H9 (cell line): ENCODE results near the gene INTS6L. TPM values are rescaled to one million over a fixed set of nuclear protein-coding genes. Genes with fewer than 3 reads are reported as not detected.
"Not testable (repeated sequence)": the region's sequence is repeated elsewhere in the genome, so short reads cannot be mapped to it uniquely, and the experiment has no call there.

Experiments used
- DNase-seq: peaks from one replicate; pipeline ENCODE4 v3.0.0-alpha.2; 2017
- H2AFZ ChIP-seq: one replicate; pipeline ENCODE4 v1.6.1; 2013; ENCODE audit warnings: mild to moderate bottlenecking, low read length, control low read depth, moderate library complexity
- H2AK5ac ChIP-seq: 2 replicates; pipeline ENCODE4 v1.6.1; 2013; ENCODE audit warnings: low read length, control low read depth, mixed read lengths; ENCODE audit not compliant: insufficient read length
- H2BK120ac ChIP-seq: one replicate; pipeline ENCODE4 v1.6.1; 2013; ENCODE audit warnings: low read depth, mild to moderate bottlenecking, low read length, control low read depth, inconsistent platforms; ENCODE audit not compliant: poor library complexity, severe bottlenecking
- H2BK12ac ChIP-seq: 2 replicates; pipeline ENCODE4 v1.6.1; 2013; ENCODE audit warnings: low read length, control low read depth, mixed read lengths, low read depth; ENCODE audit not compliant: insufficient read length
- H2BK15ac ChIP-seq: 2 replicates; pipeline ENCODE4 v1.6.1; 2013; ENCODE audit warnings: low read depth, low read length, control low read depth
- H2BK20ac ChIP-seq: one replicate; pipeline ENCODE4 v1.6.1; 2013; ENCODE audit warnings: low read depth, mild to moderate bottlenecking, low read length, control low read depth, inconsistent platforms; ENCODE audit not compliant: poor library complexity, severe bottlenecking
- H2BK5ac ChIP-seq: 2 replicates; pipeline ENCODE4 v1.6.1; 2013; ENCODE audit warnings: low read length, control low read depth, mixed read lengths; ENCODE audit not compliant: insufficient read length
- H3K14ac ChIP-seq: 2 replicates; pipeline ENCODE4 v1.6.1; 2013; ENCODE audit warnings: low read length, control low read depth; ENCODE audit not compliant: insufficient read depth
- H3K18ac ChIP-seq: 2 replicates; pipeline ENCODE4 v1.6.1; 2013; ENCODE audit warnings: low read depth, mild to moderate bottlenecking, mixed read lengths, low read length, control low read depth; ENCODE audit not compliant: insufficient read length
- H3K23ac ChIP-seq: 2 replicates; pipeline ENCODE4 v1.6.1; 2013; ENCODE audit warnings: low read length, control low read depth, mixed read lengths, low read depth; ENCODE audit not compliant: insufficient read length
- H3K23me2 ChIP-seq: 2 replicates; pipeline ENCODE4 v1.6.1; 2013; ENCODE audit warnings: low read depth, mild to moderate bottlenecking, mixed read lengths, low read length, control low read depth; ENCODE audit not compliant: insufficient read length, poor library complexity, severe bottlenecking
- H3K27ac ChIP-seq: 2 replicates; pipeline ENCODE4 v1.5.1; 2013; ENCODE audit warnings: low read length, control low read depth, mixed read lengths, low read depth; ENCODE audit not compliant: insufficient read length
- H3K27me3 ChIP-seq: 2 replicates; pipeline ENCODE4 v1.6.1; 2013; ENCODE audit warnings: low read length, control low read depth, inconsistent platforms; ENCODE audit not compliant: insufficient read depth
- H3K4ac ChIP-seq: 2 replicates; pipeline ENCODE4 v1.6.1; 2013; ENCODE audit warnings: low read depth, mild to moderate bottlenecking, control low read depth, inconsistent platforms, low read length, moderate library complexity
- H3K4me1 ChIP-seq: 2 replicates; pipeline ENCODE4 v1.6.1; 2013; ENCODE audit warnings: low read length, control low read depth, inconsistent platforms; ENCODE audit not compliant: insufficient read depth
- H3K4me2 ChIP-seq: 2 replicates; pipeline ENCODE4 v1.6.1; 2013; ENCODE audit warnings: low read length, control low read depth, mixed read lengths; ENCODE audit not compliant: insufficient read length, insufficient read depth
- H3K56ac ChIP-seq: 2 replicates; pipeline ENCODE4 v1.6.1; 2013; ENCODE audit warnings: low read depth, mild to moderate bottlenecking, mixed read lengths, low read length, control low read depth; ENCODE audit not compliant: insufficient read length
- H3K79me1 ChIP-seq: 2 replicates; pipeline ENCODE4 v1.6.1; 2013; ENCODE audit warnings: low read depth, mild to moderate bottlenecking, moderate library complexity, low read length, control low read depth, inconsistent platforms; ENCODE audit not compliant: insufficient read depth, poor library complexity, severe bottlenecking
- H3K79me2 ChIP-seq: 2 replicates; pipeline ENCODE4 v1.6.1; 2013; ENCODE audit warnings: low read length, control low read depth, inconsistent platforms; ENCODE audit not compliant: insufficient read depth
- H3K9ac ChIP-seq: 2 replicates; pipeline ENCODE4 v1.6.1; 2013; ENCODE audit warnings: low read length, control low read depth, mixed read lengths; ENCODE audit not compliant: insufficient read length; ENCODE audit errors: extremely low read depth
- H3K9me3 ChIP-seq: one replicate; pipeline ENCODE4 v1.6.1; 2013; ENCODE audit warnings: low read depth, low read length, inconsistent platforms; ENCODE audit not compliant: control insufficient read depth
- H3T11ph ChIP-seq: one replicate; pipeline ENCODE4 v1.6.1; 2013; ENCODE audit warnings: mild to moderate bottlenecking, low read length, control low read depth, inconsistent platforms
- H4K20me1 ChIP-seq: one replicate; pipeline ENCODE4 v1.6.1; 2013; ENCODE audit not compliant: control insufficient read depth, insufficient read length, insufficient read depth
- H4K5ac ChIP-seq: 2 replicates; pipeline ENCODE4 v1.6.1; 2013; ENCODE audit warnings: low read depth, mild to moderate bottlenecking, mixed read lengths, low read length, control low read depth; ENCODE audit not compliant: insufficient read length
- H4K8ac ChIP-seq: replicated peaks from 2 replicates; pipeline ENCODE4 v1.6.1; 2013; ENCODE audit warnings: low read length, control low read depth, mixed read lengths, low read depth; ENCODE audit not compliant: insufficient read length
- H4K91ac ChIP-seq: 2 replicates; pipeline ENCODE4 v1.6.1; 2013; ENCODE audit warnings: low read depth, mild to moderate bottlenecking, moderate library complexity, mixed read lengths, low read length, control low read depth; ENCODE audit not compliant: insufficient read length
- H3K27ac Mint-ChIP-seq, 3 experiments: 2 replicates in 2 of 3; 3 replicates in 1 of 3; pipeline ENCODE4 v1.8.0; 2020 to 2021; ENCODE audit warnings: mixed read lengths in 3 of 3, mild to moderate bottlenecking in 1 of 3, moderate library complexity in 1 of 3
- H3K27me3 Mint-ChIP-seq: 2 replicates; pipeline ENCODE4 v1.8.0; 2021; ENCODE audit warnings: low read depth, mild to moderate bottlenecking, moderate library complexity, mixed read lengths
- H3K36me3 Mint-ChIP-seq, 3 experiments: 2 replicates in 2 of 3; 3 replicates in 1 of 3; pipeline ENCODE4 v1.8.0; 2020 to 2021; ENCODE audit warnings: low read depth in 3 of 3, mixed read lengths in 3 of 3; ENCODE audit not compliant: insufficient read depth in 1 of 3
- H3K4me1 Mint-ChIP-seq, 2 experiments: 2 replicates each; pipeline ENCODE4 v1.8.0; 2020; ENCODE audit warnings: mixed read lengths in 2 of 2
- H3K4me3 Mint-ChIP-seq, 2 experiments: 2 replicates in 1 of 2; 3 replicates in 1 of 2; pipeline ENCODE4 v1.8.0; 2020 to 2021; ENCODE audit warnings: mild to moderate bottlenecking in 2 of 2, mixed read lengths in 2 of 2, moderate library complexity in 1 of 2
- H3K9me3 Mint-ChIP-seq, 2 experiments: 2 replicates in 1 of 2; 3 replicates in 1 of 2; pipeline ENCODE4 v1.8.0; 2020; ENCODE audit warnings: mild to moderate bottlenecking in 2 of 2, mixed read lengths in 2 of 2, moderate library complexity in 1 of 2
- CTCF ChIP-seq: fragments of 200-600 bp; sonication (generic); conservative IDR thresholded peaks from 3 replicates; pipeline ENCODE4 v1.8.0; 2021; ENCODE audit warnings: antibody characterized with exemption, mild to moderate bottlenecking
- WGBS: extraction: QIAGEN DNeasy Blood & Tissue Kit; methylation state at CpG from one replicate; pipeline ENCODE4 v1.1.7; 2013; ENCODE audit warnings: missing lambda C conversion rate, low lambda C conversion rate, mixed read lengths; ENCODE audit not compliant: insufficient read length; ENCODE audit errors: extremely low coverage; 5-methylcytosine and 5-hydroxymethylcytosine counted together
- total RNA-seq: library from RNA; stranded (reverse); gene quantifications from 2 replicates; pipeline ENCODE4 v1.2.1, GENCODE V29; 2021

The INTS6L gene
- total RNA-seq, 1 experiment from 2014 or later: 7.8 TPM

GRCh38 chrX:135605906-135606305, 85.4 kb downstream of the INTS6L start:
- Histone ChIP-seq H3T11ph (no peak overlapping the region), H2AK5ac (no peak overlapping the region), H4K5ac (no peak overlapping the region), H3K9ac (no peak overlapping the region), H3K23ac (no peak overlapping the region), H2BK20ac (no peak overlapping the region), H3K23me2 (no peaks in the 10 kb centered on the region), H2BK12ac (no peak overlapping the region), H2AFZ (no peak overlapping the region), H3K18ac (no peak overlapping the region), H3K79me2 (no peaks in the 10 kb centered on the region), H4K91ac (no peak overlapping the region), H2BK5ac (no peak overlapping the region), H3K27me3 (no peaks in the 10 kb centered on the region), H3K4me2 (no peak overlapping the region), H3K79me1 (no peaks in the 10 kb centered on the region), H3K27ac (no peak overlapping the region), H3K14ac (no peak overlapping the region), H3K4me1 (no peaks in the 10 kb centered on the region), H2BK120ac (no peak overlapping the region), H3K56ac (no peak overlapping the region), H4K8ac (no peak overlapping the region), H2BK15ac (no peak overlapping the region), H4K20me1 (no peaks in the 10 kb centered on the region), H3K9me3 (peaks cover 25% of the 10 kb centered on the region), H3K4ac (no peak overlapping the region)
- H3K4me3 Mint-ChIP-seq: no peak overlapping the region
- H3K4me1 Mint-ChIP-seq: no peaks in the 10 kb centered on the region
- peaks cover 54 to 59% of the 10 kb centered on the region in 2 experiments for H3K9me3 Mint-ChIP-seq
- no peak for DNase-seq
- no CpG with 5 or more reads among the region's 6 CpGs for WGBS
- no peaks in the 10 kb centered on the region for H3K27me3 Mint-ChIP-seq
- no peak for TF ChIP-seq CTCF
- no peaks in the 10 kb centered on the region for H3K36me3 Mint-ChIP-seq
- no peak overlapping the region for H3K27ac Mint-ChIP-seq

GRCh38 chrX:135624408-135625204, 104.1 kb downstream of the INTS6L start:
- not testable (repeated sequence) for H3K79me1 ChIP-seq, H4K91ac ChIP-seq, H2BK5ac ChIP-seq, H2BK15ac ChIP-seq, H3K9me3 ChIP-seq, H3K56ac ChIP-seq, H3K23me2 ChIP-seq, H3K4me1 Mint-ChIP-seq, H2BK120ac ChIP-seq, H3T11ph ChIP-seq, DNase-seq, H3K27ac ChIP-seq, H3K27me3 Mint-ChIP-seq, H4K20me1 ChIP-seq, H3K4me1 ChIP-seq, H3K4ac ChIP-seq, H3K14ac ChIP-seq, H3K27me3 ChIP-seq, H4K8ac ChIP-seq, H2AFZ ChIP-seq, H2BK12ac ChIP-seq, H3K36me3 Mint-ChIP-seq, H2AK5ac ChIP-seq, H3K27ac Mint-ChIP-seq, H4K5ac ChIP-seq, H3K18ac ChIP-seq, H2BK20ac ChIP-seq, H3K4me3 Mint-ChIP-seq, H3K4me2 ChIP-seq, H3K79me2 ChIP-seq, H3K23ac ChIP-seq, H3K9ac ChIP-seq
- peaks cover 53 to 64% of the 10 kb centered on the region in 2 experiments for H3K9me3 Mint-ChIP-seq
- WGBS: no CpG with 5 or more reads among the region's 7 CpGs
